ENCODE results near the gene HBM.
A peak's percentile ranks its signal among the peaks of the same experiment; 100 is the strongest.
"Not testable (repeated sequence)": the region's sequence is repeated elsewhere in the genome, so short reads cannot be mapped to it uniquely, and the experiment has no call there.

The HBM gene

GRCh38 chr16:162271-162991 lies 3.3 kb upstream of the HBM start:
- H3K9ac ChIP-seq (ENCODE audit: low read depth, low read length): no peak overlapping the region
- no peaks in the 10 kb centered on the region for H3K36me3 ChIP-seq (ENCODE audit: control insufficient read depth, insufficient read depth, low read length)
- H3K27me3 ChIP-seq (ENCODE audit: control insufficient read depth, insufficient read depth, low read length): peaks cover 50% of the 10 kb centered on the region
- H3K9me3 ChIP-seq (ENCODE audit: control insufficient read depth, insufficient read depth, low read length): no peaks in the 10 kb centered on the region
- H3K4me1 ChIP-seq (ENCODE audit: control insufficient read depth, insufficient read depth, low read length): peaks cover 11% of the 10 kb centered on the region
- no peak overlapping the region for H3K27ac ChIP-seq (ENCODE audit: low read depth, low read length)
- no peak overlapping the region for H3K4me3 ChIP-seq (ENCODE audit: low read depth, low read length)

DNA sequence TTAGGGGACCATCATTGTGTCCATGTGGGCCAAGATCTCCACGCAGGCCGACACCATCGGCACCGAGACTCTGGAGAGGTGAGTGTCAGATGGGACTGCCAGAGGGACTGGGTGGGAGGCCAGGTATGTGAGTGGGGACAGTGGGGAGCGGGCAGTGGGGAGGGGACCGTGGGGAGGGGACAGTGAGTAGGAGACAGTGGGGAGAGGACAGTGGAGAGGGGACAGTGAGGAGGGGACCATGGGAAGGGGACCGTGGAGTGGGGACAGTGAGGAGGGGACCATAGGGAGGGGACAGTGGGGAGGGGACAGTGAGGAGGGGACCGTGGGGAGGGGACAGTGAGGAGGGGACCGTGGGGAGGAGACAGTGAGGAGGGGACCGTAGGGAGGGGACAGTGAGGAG lies 2.6 kb upstream of the HBM start:
- not testable (repeated sequence) for H3K27ac ChIP-seq (ENCODE audit: low read depth, low read length); H3K9me3 ChIP-seq (ENCODE audit: control insufficient read depth, insufficient read depth, low read length); H3K36me3 ChIP-seq (ENCODE audit: control insufficient read depth, insufficient read depth, low read length); H3K4me3 ChIP-seq (ENCODE audit: low read depth, low read length); H3K9ac ChIP-seq (ENCODE audit: low read depth, low read length)
- H3K4me1 ChIP-seq (ENCODE audit: control insufficient read depth, insufficient read depth, low read length): peaks cover 11% of the 10 kb centered on the region
- peaks cover 57% of the 10 kb centered on the region for H3K27me3 ChIP-seq (ENCODE audit: control insufficient read depth, insufficient read depth, low read length)

- Histone ChIP-seq H3K27me3 (ENCODE audit: control insufficient read depth, insufficient read depth, low read length) (peaks cover 60% of the 10 kb centered on the region), H3K4me1 (ENCODE audit: control insufficient read depth, insufficient read depth, low read length) (peaks cover 11% of the 10 kb centered on the region)
- H3K9ac ChIP-seq (ENCODE audit: low read depth, low read length); H3K27ac ChIP-seq (ENCODE audit: low read depth, low read length); H3K36me3 ChIP-seq (ENCODE audit: control insufficient read depth, insufficient read depth, low read length); H3K4me3 ChIP-seq (ENCODE audit: low read depth, low read length); H3K9me3 ChIP-seq (ENCODE audit: control insufficient read depth, insufficient read depth, low read length): not testable (repeated sequence)
Observed at GRCh38 chr16:163696-164095, 2.1 kb upstream of the HBM start.

DNA sequence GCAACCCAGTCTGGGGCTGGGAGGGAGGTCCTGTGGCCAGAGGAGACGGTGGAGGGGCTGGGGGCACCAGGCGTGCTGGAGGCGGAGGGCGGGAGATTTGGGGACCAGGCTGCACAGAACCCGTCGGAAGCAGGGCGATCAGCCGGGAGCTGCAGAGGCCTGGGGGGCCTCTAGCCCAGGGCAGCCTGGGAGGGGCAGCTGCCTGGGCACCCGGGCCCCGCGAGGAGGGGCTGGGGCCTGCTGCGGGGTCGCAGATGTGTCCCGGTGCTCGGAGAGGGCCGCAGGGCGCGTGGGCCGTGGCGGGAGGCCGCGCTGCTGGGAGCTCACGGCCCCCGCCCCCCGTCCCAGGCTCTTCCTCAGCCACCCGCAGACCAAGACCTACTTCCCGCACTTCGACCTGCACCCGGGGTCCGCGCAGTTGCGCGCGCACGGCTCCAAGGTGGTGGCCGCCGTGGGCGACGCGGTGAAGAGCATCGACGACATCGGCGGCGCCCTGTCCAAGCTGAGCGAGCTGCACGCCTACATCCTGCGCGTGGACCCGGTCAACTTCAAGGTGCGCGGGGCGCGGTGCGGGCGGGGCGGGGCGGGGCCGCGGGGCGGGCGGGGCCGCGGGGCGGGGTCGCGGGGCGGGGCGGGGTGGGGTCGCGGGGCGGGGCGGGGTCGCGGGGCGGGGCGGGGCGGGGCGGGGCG lies 1.5 kb upstream of the HBM start:
- H3K4me3 ChIP-seq (ENCODE audit: low read depth, low read length); H3K9me3 ChIP-seq (ENCODE audit: control insufficient read depth, insufficient read depth, low read length); H3K36me3 ChIP-seq (ENCODE audit: control insufficient read depth, insufficient read depth, low read length); H3K27ac ChIP-seq (ENCODE audit: low read depth, low read length); H3K9ac ChIP-seq (ENCODE audit: low read depth, low read length): not testable (repeated sequence)
- peaks cover 11% of the 10 kb centered on the region for H3K4me1 ChIP-seq (ENCODE audit: control insufficient read depth, insufficient read depth, low read length)
- H3K27me3 ChIP-seq (ENCODE audit: control insufficient read depth, insufficient read depth, low read length): peaks cover 62% of the 10 kb centered on the region

GRCh38 chr16:164827-165538 lies 795 bp upstream of the HBM start:
- Histone ChIP-seq H3K36me3 (ENCODE audit: control insufficient read depth, insufficient read depth, low read length) (no peaks in the 10 kb centered on the region), H3K27ac (ENCODE audit: low read depth, low read length) (no peak overlapping the region), H3K9me3 (ENCODE audit: control insufficient read depth, insufficient read depth, low read length) (no peaks in the 10 kb centered on the region), H3K4me1 (ENCODE audit: control insufficient read depth, insufficient read depth, low read length) (peaks cover 15% of the 10 kb centered on the region), H3K9ac (ENCODE audit: low read depth, low read length) (no peak overlapping the region), H3K27me3 (ENCODE audit: control insufficient read depth, insufficient read depth, low read length) (peaks cover 64% of the 10 kb centered on the region), H3K4me3 (ENCODE audit: low read depth, low read length) (peak overlapping the region; percentile 51)

- no peak overlapping the region for H3K9ac ChIP-seq (ENCODE audit: low read depth, low read length)
- H3K9me3 ChIP-seq (ENCODE audit: control insufficient read depth, insufficient read depth, low read length): no peaks in the 10 kb centered on the region
- peaks cover 15% of the 10 kb centered on the region for H3K4me1 ChIP-seq (ENCODE audit: control insufficient read depth, insufficient read depth, low read length)
- H3K36me3 ChIP-seq (ENCODE audit: control insufficient read depth, insufficient read depth, low read length): no peaks in the 10 kb centered on the region
- peaks cover 74% of the 10 kb centered on the region for H3K27me3 ChIP-seq (ENCODE audit: control insufficient read depth, insufficient read depth, low read length)
- H3K4me3 ChIP-seq (ENCODE audit: low read depth, low read length): peak overlapping the region; percentile 51; the same call in 1 of the 2 replicates
- no peak overlapping the region for H3K27ac ChIP-seq (ENCODE audit: low read depth, low read length)
Observed at GRCh38 chr16:166375-167121, 770 bp downstream of the HBM start.

- H3K27me3 ChIP-seq (ENCODE audit: control insufficient read depth, insufficient read depth, low read length): peaks cover 80% of the 10 kb centered on the region
- H3K9me3 ChIP-seq (ENCODE audit: control insufficient read depth, insufficient read depth, low read length): no peaks in the 10 kb centered on the region
- H3K27ac ChIP-seq (ENCODE audit: low read depth, low read length): no peak overlapping the region
- H3K4me3 ChIP-seq (ENCODE audit: low read depth, low read length): no peak overlapping the region; the same call in 1 of the 2 replicates
- peaks cover 15% of the 10 kb centered on the region for H3K4me1 ChIP-seq (ENCODE audit: control insufficient read depth, insufficient read depth, low read length)
- no peaks in the 10 kb centered on the region for H3K36me3 ChIP-seq (ENCODE audit: control insufficient read depth, insufficient read depth, low read length)
- H3K9ac ChIP-seq (ENCODE audit: low read depth, low read length): no peak overlapping the region
Observed at GRCh38 chr16:167122-167690, 1.4 kb downstream of the HBM start.

- Histone ChIP-seq H3K27ac (ENCODE audit: low read depth, low read length) (no peak overlapping the region), H3K9ac (ENCODE audit: low read depth, low read length) (no peak overlapping the region), H3K27me3 (ENCODE audit: control insufficient read depth, insufficient read depth, low read length) (peaks cover 78% of the 10 kb centered on the region), H3K9me3 (ENCODE audit: control insufficient read depth, insufficient read depth, low read length) (no peaks in the 10 kb centered on the region), H3K4me1 (ENCODE audit: control insufficient read depth, insufficient read depth, low read length) (peaks cover 15% of the 10 kb centered on the region), H3K4me3 (ENCODE audit: low read depth, low read length) (no peak overlapping the region), H3K36me3 (ENCODE audit: control insufficient read depth, insufficient read depth, low read length) (no peaks in the 10 kb centered on the region)
Observed at GRCh38 chr16:168424-168823, 2.6 kb downstream of the HBM start.

GRCh38 chr16:169014-169413 lies 3.2 kb downstream of the HBM start:
- Histone ChIP-seq H3K4me1 (ENCODE audit: control insufficient read depth, insufficient read depth, low read length) (peaks cover 15% of the 10 kb centered on the region), H3K9ac (ENCODE audit: low read depth, low read length) (no peak overlapping the region), H3K4me3 (ENCODE audit: low read depth, low read length) (no peak overlapping the region), H3K27me3 (ENCODE audit: control insufficient read depth, insufficient read depth, low read length) (peaks cover 80% of the 10 kb centered on the region), H3K27ac (ENCODE audit: low read depth, low read length) (no peak overlapping the region), H3K9me3 (ENCODE audit: control insufficient read depth, insufficient read depth, low read length) (no peaks in the 10 kb centered on the region), H3K36me3 (ENCODE audit: control insufficient read depth, insufficient read depth, low read length) (no peaks in the 10 kb centered on the region)

GRCh38 chr16:170088-170507 lies 4.3 kb downstream of the HBM start:
- not testable (repeated sequence) for H3K9ac ChIP-seq (ENCODE audit: low read depth, low read length); H3K4me3 ChIP-seq (ENCODE audit: low read depth, low read length); H3K9me3 ChIP-seq (ENCODE audit: control insufficient read depth, insufficient read depth, low read length); H3K27ac ChIP-seq (ENCODE audit: low read depth, low read length); H3K36me3 ChIP-seq (ENCODE audit: control insufficient read depth, insufficient read depth, low read length)
- Histone ChIP-seq H3K4me1 (ENCODE audit: control insufficient read depth, insufficient read depth, low read length) (peaks cover 17% of the 10 kb centered on the region), H3K27me3 (ENCODE audit: control insufficient read depth, insufficient read depth, low read length) (peaks cover 88% of the 10 kb centered on the region)
